OCI-LY3 (cell line): ENCODE data around the gene GOLGA6L10.

ENCODE experiments used
- CTCF ChIP-seq: fragments of 200-600, 300-600 bp; sonication (generic); IDR thresholded peaks from 2 replicates; pipeline ENCODE4 v1.5.1; 2014; ENCODE audit warnings: antibody characterized with exemption, low read length, low read depth
- EZH2phosphoT487 ChIP-seq: fragments of 200-600 bp; shearing (Covaris generic); IDR thresholded peaks from 2 replicates; pipeline ENCODE4 v1.6.1; 2018; ENCODE audit warnings: antibody characterized with exemption, mixed run types, low read depth

- TF ChIP-seq CTCF, result no peak
- no peak for TF ChIP-seq EZH2phosphoT487
Observed at GRCh38 chr15:82303956-82304777, 45.1 kb downstream of the GOLGA6L10 start.
